Rectal smooth muscle tissue (tissue), 1 donor: Measurements from ENCODE around the gene GATAD2A.

Experiments
- H3K27ac ChIP-seq: one replicate; pipeline ENCODE4 v1.7.0; 2013; ENCODE audit warnings: low read depth, low read length, inconsistent platforms
- H3K27me3 ChIP-seq: one replicate; pipeline ENCODE4 v1.7.0; 2013; ENCODE audit warnings: low read length; ENCODE audit not compliant: control insufficient read depth, insufficient read depth
- H3K36me3 ChIP-seq: one replicate; pipeline ENCODE4 v1.7.0; 2013; ENCODE audit warnings: low read length; ENCODE audit not compliant: control insufficient read depth, insufficient read depth
- H3K4me1 ChIP-seq: one replicate; pipeline ENCODE4 v1.7.0; 2013; ENCODE audit warnings: low read length; ENCODE audit not compliant: control insufficient read depth, insufficient read depth
- H3K4me3 ChIP-seq: one replicate; pipeline ENCODE4 v1.7.0; 2013; ENCODE audit warnings: low read length
- H3K9ac ChIP-seq: one replicate; pipeline ENCODE4 v1.7.0; 2013; ENCODE audit warnings: low read length

Gene GATAD2A

GRCh38 chr19:19487950-19488874 is 82.7 kb downstream of the GATAD2A start:
- no peaks in the 10 kb centered on the region for H3K27me3 ChIP-seq
- H3K27ac ChIP-seq: peak overlapping the region; percentile 46
- peaks cover 12% of the 10 kb centered on the region for H3K4me1 ChIP-seq
- H3K36me3 ChIP-seq: peaks cover 4% of the 10 kb centered on the region
- no peak overlapping the region for H3K4me3 ChIP-seq
- no peak overlapping the region for H3K9ac ChIP-seq

DNA sequence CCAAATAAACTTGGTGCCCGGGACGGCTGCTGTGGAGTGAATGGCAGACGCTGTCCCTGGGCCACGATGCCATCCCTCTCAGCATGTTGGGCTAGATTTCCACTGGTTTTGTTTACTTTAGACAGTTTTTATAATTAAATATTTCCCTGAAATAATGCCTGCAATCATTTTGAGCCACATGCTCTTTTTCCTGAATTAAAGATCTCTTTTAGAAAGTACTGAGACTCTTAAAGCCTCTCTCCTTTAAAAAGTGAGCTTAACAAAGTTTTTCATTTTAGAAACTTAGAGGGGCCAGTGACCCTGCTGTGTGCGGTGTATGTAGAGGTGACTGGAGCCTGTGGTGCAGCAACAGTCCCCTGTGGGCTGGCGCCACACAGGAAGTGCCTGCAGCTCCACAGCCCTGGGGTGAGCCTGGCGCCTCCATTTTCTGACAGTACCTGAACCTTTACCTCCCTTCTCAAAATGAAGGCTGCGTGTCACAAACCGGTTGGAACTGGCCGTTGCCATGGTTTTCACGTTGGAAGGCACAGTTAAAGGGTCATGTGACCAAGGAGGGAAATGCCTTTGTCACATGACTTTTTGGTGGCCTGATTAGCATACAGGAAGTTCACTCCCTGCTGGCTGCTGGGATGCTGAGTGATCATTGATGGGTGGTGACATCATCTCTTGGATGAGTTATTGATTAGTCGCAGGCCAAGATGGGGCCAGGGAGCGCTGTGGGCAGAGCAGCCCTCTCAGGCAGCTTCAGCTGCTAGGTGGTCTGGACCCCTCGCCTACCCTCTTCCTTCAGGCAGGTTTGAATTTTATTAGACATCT is 83.6 kb downstream of the GATAD2A start:
- peaks cover 8% of the 10 kb centered on the region for H3K36me3 ChIP-seq
- H3K9ac ChIP-seq: no peak overlapping the region
- peak overlapping the region; percentile 46 for H3K4me3 ChIP-seq
- H3K4me1 ChIP-seq: peaks cover 12% of the 10 kb centered on the region
- peak overlapping the region; percentile 46 for H3K27ac ChIP-seq
- H3K27me3 ChIP-seq: no peaks in the 10 kb centered on the region

GRCh38 chr19:19489804-19490204 is 84.3 kb downstream of the GATAD2A start:
- Histone ChIP-seq H3K4me3 (no peak overlapping the region), H3K9ac (no peak overlapping the region), H3K4me1 (peaks cover 12% of the 10 kb centered on the region), H3K36me3 (peaks cover 13% of the 10 kb centered on the region), H3K27ac (peak overlapping the region; percentile 46), H3K27me3 (no peaks in the 10 kb centered on the region)

DNA sequence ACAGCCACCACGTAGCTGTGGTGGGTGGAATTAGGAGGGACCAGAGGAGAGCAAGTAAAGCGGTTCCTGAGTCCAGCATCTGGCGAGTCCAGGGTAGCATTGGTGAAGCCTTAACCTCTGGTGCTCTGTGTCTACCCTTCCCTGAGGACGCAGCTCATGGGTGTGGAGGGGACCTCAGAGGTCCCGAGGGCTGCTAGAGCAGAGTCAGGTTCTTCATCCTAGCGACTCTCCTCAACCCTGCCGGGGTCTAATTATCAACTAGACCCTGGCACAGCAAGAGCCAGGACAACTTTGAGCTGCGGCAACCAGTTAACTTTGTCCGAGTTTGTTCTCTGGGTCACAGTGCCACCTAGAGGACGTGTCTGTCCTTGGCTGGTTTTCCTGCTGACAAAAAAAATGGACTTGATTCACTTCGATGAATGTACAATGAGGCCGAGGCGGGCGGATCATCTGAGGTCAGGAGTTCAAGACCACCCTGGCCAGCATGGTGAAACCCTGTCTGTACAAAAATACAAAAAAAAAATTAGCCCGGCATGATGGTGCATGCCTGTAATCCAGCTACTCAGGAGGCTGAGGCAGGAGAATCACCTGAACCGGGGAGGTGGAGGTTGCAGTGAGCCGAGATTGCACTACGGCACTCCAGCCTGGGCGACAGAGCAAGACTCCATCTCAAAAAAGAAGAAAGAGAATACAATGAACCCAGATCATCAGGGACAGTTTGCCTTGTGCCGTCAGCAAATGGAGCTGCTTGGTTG is 84.9 kb downstream of the GATAD2A start:
- Histone ChIP-seq H3K9ac (no peak overlapping the region), H3K4me1 (peaks cover 12% of the 10 kb centered on the region), H3K27me3 (no peaks in the 10 kb centered on the region), H3K4me3 (no peak overlapping the region), H3K36me3 (peaks cover 13% of the 10 kb centered on the region), H3K27ac (peak overlapping the region; percentile 46)

DNA sequence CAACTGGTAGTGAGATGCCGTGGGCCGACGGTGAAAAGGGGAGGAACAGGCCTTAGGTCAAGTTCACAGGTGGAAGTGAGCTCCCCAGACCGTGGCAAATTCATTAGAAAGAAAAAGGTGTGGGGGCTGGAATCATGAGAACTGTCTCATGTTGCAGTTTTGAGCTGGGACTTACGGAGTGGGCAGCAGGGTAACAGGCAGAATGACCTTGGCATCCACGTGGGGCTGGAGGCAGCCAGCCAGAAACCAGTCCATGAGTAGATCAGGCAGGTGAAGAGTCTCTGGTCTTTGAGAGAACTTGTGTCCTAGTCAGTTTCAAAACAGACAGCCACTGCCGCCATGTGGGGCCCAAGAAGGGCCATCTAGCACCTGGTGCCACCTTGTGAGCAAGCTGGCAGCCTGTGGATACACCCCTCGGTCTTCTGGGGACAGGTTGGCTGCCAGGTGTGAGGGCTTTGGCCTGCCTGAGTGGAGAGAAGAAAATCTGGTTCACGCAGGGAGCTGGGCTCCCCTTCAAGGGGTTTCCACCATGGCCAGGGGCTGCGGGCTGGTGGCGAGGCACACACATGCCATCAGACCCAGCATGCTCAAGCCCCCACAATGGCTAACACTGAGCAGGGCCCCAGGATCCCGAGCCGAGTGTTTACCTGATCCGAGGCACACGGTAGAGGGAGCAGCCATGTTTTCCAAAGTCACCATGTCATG is 86.0 kb downstream of the GATAD2A start:
- peaks cover 19% of the 10 kb centered on the region for H3K36me3 ChIP-seq
- no peaks in the 10 kb centered on the region for H3K27me3 ChIP-seq
- no peak overlapping the region for H3K4me3 ChIP-seq
- H3K27ac ChIP-seq: no peak overlapping the region
- no peak overlapping the region for H3K9ac ChIP-seq
- H3K4me1 ChIP-seq: peaks cover 12% of the 10 kb centered on the region

GRCh38 chr19:19492026-19492610 is 86.6 kb downstream of the GATAD2A start:
- peaks cover 22% of the 10 kb centered on the region for H3K36me3 ChIP-seq

GRCh38 chr19:19493841-19494546 is 88.5 kb downstream of the GATAD2A start:
- Histone ChIP-seq H3K36me3 (peaks cover 32% of the 10 kb centered on the region), H3K4me1 (peaks cover 11% of the 10 kb centered on the region), H3K9ac (no peak overlapping the region), H3K4me3 (no peak overlapping the region), H3K27ac (no peak overlapping the region), H3K27me3 (no peaks in the 10 kb centered on the region)

More at GRCh38 chr19:19492026-19492610, 86.6 kb downstream of the GATAD2A start:
- Histone ChIP-seq H3K9ac (no peak overlapping the region), H3K27me3 (no peaks in the 10 kb centered on the region), H3K27ac (no peak overlapping the region), H3K4me1 (peaks cover 12% of the 10 kb centered on the region), H3K4me3 (no peak overlapping the region)

- H3K27me3 ChIP-seq: no peaks in the 10 kb centered on the region
- H3K4me3 ChIP-seq: no peak overlapping the region
- peaks cover 42% of the 10 kb centered on the region for H3K36me3 ChIP-seq
- no peak overlapping the region for H3K9ac ChIP-seq
- no peak overlapping the region for H3K27ac ChIP-seq
- no peaks in the 10 kb centered on the region for H3K4me1 ChIP-seq
Measured at GRCh38 chr19:19495614-19496603, 90.4 kb downstream of the GATAD2A start.

DNA sequence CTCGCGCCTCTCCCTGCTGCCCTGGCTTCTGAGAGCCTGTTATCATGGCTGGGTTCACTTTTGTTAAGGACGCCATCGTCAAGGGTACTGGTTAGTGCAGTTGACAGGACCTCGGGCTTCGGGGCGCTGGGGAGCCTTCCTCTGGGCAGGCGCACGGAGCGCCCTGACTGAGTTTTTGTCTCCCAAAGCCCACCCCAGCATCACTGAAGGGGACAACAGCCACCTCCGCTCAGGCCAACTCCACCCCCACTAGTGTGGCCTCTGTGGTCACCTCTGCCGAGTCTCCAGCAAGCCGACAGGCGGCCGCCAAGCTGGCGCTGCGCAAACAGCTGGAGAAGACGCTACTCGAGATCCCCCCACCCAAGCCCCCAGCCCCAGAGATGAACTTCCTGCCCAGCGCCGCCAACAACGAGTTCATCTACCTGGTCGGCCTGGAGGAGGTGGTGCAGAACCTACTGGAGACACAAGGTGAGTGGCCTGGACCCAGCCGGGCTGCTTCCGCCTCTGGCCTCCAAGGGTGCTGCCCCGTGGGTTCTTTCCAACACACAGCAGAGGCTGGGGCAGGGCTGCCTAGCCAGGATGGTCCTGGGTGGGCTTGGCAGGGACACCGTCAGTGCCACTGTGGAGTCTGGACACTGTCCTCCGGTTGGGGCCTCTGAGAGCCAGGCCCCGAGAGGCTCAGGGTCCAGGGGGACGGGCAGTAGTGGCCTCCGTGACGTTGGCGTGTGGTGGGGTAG is 92.9 kb downstream of the GATAD2A start:
- Histone ChIP-seq H3K9ac (no peak overlapping the region), H3K27ac (no peak overlapping the region), H3K4me3 (no peak overlapping the region), H3K4me1 (no peaks in the 10 kb centered on the region), H3K36me3 (peaks cover 54% of the 10 kb centered on the region), H3K27me3 (no peaks in the 10 kb centered on the region)
